IPS-NIHi7 (cell line): ENCODE measurements around the gene CNTN5.

Experiments
- DNase-seq: peaks from one replicate; pipeline ENCODE4 v3.0.0; 2012; ENCODE audit warnings: mixed read lengths; ENCODE audit errors: extremely low spot score

The CNTN5 gene

DNA sequence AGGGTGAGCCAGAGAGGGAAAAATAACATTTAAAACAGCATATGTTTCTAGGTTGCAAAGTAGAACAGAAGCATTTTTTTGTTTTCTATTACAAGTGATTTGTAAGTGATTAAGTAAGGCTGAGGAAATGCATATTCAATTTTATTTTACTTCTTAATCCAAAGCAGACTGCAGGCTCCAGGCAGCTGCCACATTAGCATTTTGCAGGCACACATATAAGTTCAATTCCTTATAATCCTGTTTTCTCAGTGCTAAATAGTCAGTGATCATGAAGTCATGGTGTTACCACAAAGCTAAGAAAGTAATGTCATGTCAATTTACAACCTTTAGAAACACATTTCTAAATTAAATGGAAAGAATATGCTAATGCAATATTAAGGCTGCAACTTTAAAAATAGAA is 149.8 kb downstream of the CNTN5 start:
- DNase-seq, result no peak

DNA sequence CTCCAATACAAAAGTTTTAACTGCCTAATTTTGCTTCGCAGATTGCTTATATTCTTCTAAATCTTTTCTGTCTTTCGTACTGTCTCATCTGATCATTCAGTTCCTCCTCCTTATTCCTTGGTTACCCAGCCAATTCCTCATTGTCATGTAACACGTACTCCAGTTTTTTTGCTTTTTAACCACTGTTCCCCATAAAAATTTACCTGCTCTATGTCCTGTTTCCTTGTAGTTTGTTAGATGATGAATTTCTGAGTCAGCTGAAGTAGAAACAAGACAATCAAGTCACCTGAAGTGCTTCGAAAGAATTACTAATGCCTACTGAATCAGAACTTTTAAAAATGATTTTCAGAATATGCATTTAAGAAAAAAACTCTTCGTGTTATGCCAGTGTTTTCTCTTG is 150.6 kb downstream of the CNTN5 start:
- no peak for DNase-seq

DNA sequence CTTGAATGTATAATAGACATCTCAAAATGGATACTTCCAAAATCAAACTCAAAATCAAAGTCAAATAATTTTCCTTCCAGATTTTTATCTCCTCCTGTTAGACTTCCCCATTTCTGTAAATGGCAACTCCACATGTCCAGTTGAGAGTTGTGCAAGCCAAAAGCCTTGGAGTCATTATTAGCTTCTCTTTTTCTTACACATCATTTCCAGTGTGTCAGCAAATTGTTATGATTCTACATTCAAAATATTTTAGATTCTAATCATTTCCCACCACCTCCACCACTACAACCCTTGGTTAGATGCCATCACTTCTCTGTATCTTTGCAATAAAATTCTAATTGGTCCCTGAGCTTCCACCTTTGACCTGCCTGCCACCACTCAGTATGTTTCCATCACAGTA is 155.7 kb downstream of the CNTN5 start:
- no peak for DNase-seq

DNA sequence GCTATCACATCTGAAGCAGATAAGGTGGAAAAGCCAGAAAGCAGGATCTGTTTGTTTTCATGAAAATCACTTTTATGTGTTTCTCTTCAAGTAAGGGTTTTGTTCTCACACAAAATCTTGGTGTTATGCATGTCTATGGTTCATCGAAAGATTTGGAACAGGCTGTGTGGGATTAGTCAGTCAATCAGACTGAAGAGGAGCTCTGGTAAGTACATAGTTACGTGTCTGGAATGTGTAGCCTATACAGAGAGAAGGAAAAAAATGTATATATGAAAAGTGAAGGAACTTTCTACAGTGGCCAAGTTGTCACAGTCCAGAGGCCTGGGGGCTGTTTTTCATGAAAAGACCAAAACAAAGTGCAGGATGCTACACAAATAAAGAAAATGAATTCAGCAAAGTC is 156.7 kb downstream of the CNTN5 start:
- no peak for DNase-seq

DNA sequence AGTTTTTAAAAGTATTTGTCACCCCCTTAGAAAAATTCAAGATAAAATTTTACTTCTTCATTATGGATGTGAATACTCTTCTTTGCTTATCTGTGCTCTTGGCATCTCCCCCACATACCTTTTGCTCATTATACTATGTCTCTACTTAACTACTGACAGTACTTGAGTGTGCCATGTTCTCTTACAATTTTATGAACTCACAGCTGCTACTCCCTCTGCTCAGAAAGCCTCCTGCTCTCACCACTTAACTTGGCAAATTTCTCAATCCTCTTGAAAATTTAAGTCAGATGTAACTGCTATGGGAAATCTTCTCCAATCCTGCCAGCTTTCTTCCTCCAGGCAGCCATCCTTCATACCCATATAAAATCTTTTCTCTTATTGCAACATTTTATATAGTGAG is 163.4 kb downstream of the CNTN5 start:
- DNase-seq, result no peak

DNA sequence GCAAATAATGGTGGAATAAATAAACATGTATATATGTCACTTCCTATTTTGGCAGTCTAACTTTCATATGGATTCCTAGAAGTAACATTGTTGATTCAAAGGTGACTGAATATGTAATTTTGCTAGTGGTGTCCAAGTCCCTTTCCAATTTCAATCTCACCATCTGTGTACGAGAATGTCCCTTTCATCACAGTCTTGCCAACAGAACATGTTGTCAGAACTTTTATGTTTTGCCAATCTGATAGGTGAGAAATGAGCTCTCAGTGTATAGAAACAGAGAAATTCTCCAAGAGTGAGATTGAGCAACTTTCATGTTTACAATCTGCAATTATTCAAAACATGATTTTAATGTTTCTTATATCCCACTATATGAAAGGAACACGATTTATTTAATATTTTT is 167.5 kb downstream of the CNTN5 start:
- DNase-seq, result no peak

DNA sequence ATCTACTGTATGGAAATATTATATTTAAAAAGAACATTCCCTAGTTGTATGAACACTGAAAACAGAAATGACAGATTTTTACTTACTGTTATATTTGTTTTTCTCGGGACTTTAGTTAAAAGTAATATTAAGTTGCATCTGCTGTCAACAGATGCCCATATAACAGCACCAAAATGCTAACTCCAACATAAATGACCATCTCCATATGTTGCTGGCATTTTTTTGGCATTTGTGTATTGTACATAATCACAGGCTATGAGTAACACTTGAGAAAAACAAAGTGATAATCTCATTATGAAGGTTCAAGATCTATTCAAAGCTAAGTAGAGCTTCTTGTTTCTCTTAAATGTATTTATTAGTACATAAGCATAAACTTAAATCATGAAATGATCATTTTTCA is 172.0 kb downstream of the CNTN5 start:
- DNase-seq, result no peak

DNA sequence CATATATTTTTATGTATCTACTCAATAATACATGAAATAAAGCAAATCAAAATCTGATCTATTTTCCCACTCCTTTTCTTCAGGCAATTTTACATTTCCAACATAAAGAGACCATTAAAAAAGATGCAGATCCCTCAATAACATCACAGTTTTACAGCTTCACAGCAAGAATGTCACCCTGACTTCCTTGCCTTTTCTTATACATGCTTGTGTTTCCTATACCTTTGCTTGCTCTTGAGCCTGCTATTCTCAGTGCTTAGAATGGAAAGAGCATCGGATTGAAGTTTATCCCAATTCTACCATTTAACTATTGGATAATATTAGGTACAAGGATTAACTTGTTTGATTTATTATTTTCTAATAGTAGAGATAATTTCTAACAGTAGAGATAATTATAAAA is 176.7 kb downstream of the CNTN5 start:
- no peak for DNase-seq

DNA sequence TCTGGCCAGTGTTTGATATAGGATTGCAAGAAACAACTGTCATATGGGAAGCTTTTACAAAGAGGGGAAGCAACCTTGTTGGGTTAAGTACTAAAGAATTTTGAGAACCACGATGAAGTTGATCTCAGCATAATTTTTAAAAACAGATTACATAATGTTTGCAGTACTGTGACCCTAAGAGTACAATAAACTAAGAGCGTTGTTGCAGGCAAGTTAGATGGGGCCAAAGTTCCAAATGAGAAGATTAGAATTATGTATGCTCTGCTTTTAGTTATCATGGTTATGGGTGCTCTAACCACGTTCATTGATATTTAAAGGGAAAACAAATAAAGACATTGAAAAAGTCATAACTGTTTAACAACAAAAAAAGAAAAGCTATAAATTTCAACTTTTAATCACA is 177.5 kb downstream of the CNTN5 start:
- no peak for DNase-seq

DNA sequence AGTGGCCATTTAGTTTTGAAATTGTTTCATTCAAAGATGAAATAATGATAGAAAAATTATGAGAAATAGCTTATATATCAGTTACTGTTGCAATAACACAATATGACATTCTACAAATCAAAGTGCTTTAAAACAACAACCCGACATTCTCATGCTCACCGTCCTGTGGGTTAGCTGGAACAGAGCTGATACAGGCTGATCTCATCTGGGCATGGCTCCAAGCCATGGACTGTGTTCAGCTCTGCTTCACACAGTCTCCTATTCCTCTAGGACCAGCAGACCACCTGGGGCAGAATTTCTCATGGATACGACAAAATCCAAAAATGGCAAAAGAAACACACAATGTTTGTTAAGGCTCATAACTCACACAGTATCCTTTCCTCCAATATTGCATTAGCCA is 178.6 kb downstream of the CNTN5 start:
- DNase-seq, result no peak

DNA sequence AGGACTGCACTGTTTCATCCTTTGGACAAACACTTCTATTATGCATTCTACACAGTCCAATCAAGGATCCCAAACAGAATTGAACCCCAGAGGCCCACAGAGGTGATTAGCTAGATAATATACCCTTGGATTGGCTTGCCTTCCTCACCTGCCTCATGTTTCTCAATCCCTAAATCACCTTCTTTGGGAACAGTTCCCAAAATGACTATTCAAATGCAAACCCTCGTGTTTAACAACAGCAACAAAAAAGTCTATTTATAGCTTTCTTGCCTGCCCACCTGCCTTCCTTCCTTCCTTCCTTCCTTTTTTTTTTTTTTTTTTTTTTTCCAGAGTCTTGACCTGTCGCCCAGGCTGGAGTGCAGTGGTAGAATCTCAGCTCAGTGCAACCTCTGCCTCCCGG is 180.0 kb downstream of the CNTN5 start:
- DNase-seq, result no peak

DNA sequence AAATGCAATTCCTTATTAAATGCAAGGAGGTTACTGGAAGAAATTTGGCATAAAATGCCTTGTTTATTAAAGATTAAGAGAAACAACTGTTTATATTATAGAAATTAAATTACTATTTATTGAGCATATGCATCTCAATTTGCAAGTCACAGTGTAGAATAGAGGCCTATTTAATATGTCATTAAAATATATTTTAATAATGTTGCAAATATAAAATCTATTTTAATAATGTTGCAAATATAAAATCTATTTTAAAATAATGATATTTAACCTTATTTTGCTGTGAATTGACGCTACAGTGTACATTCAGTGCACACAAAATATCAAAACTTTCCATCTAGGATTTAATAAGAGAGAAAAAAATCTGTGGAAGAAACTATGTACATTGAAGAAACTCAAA is 188.1 kb downstream of the CNTN5 start:
- no peak for DNase-seq

DNA sequence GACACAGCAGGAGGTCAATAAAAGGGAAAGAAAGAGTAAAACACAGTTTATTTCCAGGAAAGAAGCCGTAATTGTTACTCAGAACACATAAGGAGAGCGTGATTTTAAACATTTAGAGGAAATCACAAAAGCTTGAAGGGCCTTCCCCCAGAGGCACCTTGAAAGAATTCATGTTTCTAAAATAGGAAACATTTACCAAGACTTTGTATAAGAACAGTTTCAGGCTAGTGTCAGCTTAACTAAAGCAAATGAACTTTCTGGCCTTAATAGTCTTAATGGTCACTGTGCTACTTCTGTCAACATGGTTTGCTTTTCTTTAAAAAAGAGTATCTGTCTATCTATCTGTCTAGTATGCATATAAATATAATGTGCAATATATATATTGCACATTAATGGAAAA is 208.8 kb downstream of the CNTN5 start:
- DNase-seq, result no peak

DNA sequence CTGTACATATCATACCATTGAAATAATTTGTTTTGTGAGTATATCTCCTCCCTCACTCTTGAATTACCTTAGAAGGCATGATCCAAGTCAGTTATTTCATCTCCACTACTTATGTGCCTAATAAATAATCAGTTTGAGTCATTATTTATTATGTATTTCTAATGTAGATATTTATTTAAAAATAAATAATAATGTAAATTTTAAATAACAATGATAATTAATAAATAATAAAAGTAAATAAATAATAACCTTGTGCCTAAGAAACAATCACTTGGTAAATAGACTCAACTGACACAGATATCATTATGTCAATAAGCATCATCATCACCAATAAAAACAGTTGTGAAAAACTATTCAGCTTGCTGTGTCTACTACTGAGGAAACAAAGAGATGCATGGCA is 213.8 kb downstream of the CNTN5 start:
- DNase-seq, result no peak

DNA sequence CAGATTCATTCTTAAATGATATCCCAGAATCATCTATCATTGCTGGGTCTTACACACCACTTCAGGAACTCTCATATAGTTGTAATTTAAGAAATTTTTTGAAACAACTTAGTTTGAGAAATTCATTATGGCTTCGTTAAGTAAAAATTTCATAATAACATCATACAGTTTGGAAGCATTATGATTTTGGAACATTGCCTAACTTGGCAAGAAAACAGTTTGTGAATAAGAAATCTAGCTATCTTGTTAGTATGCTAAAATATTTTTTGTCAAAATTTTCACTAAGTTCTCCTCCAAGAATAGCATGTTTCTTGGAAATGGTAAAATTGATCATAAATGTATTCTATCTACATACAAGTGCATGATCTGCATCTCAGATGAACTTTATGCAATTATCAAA is 217.7 kb downstream of the CNTN5 start:
- no peak for DNase-seq

DNA sequence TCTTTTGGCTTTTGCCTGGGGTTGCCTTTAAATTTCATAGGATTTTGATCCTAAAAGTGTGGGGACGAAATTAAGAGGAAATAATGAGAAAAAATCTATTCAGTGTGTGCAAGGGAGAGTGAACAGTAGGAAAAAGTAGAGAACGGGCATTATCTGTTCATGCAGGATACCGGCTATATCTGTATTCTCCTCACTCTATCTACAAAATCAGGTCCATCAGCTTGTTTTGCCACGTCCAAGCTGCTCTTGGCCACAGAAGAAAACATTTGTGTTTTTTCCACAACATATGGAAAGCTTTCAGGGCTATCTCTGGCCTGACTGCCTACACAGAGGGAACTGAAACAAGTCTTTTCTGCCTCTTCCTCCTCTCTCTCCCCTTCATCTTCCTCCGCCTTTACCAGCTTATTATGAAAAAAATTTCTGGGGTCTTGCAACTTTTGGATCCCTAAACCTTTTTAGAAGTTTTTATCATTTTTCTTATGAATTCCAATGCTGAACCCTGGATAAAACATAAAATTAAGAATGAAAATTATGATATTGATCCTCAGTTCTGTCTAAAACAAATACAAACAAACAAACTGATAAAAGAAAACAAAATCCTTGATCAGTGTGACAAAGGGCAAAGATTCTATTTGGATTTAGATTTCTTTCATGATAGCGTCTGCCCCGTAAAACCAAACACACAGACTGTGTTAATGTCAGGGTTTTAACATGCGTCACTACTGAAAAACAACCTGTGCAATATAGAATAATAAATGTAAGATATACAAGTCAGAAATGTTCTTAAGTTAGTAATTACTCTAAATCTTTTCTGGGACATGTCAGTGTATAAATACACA is 219.7 kb downstream of the CNTN5 start:
- DNase-seq, result no peak

DNA sequence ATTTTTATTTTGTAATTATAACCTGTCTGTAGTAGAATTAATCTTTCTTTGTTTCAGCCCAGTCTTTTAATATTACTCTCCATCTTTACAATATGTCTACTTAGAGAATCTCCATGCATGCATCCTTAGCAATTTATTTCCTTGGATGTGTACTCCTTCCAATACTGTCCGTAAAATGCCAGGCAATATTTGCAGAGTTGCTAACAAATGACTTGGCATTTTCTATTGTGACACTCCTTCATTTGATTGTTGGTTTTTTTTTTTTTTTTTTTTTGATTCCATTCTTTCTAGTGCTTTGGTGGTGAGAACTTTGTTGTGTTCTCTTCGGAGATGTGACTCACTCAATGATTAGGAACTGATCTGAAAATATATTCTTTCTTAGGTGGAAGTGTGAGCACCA is 220.3 kb downstream of the CNTN5 start:
- DNase-seq, result no peak

DNA sequence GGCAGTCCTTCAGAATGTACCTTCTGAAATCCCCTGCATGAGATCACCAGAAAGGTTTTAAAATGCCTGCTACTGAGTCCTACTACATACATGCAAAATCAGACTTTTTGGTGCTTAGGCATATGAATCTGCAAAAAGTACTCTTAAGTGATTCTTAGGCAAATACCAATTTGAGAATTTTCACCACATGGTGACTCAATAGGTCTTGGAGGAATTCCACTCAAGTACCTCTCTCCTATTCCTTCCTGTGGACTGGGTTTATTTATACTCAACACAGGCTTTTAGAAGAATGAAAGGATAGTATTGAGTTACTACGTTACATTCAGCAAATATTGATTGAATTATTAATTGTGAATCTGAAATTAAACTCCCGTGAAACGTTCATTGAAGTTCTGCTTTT is 223.9 kb downstream of the CNTN5 start:
- no peak for DNase-seq

DNA sequence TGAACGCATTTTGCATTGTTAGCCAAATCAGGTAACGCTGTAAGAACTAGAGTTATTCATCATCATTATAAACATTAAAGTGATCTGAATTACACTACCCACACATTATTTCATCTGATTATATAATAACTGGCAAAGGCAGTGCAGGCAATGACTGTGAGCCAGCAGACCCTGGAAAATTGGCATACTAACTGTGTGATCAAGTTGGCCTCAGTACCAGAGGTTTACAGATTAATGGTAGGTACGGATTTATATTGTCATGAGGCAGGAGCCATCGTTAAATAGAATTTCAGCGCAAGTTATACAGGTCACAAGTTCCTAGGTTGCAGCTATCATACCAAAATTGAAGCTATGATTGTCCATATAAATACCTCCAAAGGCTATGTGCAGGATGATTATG is 225.4 kb downstream of the CNTN5 start:
- no peak for DNase-seq

DNA sequence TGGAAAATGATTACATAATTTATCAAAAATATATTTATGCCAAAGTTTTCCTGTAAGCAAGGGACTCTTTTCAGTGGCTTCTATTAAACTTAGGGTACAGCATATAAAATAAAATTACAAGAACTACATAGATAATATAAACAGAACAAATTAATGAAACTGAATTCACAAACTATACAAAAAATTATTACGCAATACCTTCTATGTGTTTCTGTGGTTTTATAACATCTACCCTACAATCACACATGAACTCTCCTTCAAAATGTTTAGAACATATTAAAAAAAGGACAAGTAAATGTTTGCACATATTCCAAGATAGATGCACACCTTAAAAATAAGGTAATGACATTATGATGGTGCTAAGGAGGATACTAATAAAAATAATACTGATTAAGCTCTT is 235.9 kb downstream of the CNTN5 start:
- no peak for DNase-seq

DNA sequence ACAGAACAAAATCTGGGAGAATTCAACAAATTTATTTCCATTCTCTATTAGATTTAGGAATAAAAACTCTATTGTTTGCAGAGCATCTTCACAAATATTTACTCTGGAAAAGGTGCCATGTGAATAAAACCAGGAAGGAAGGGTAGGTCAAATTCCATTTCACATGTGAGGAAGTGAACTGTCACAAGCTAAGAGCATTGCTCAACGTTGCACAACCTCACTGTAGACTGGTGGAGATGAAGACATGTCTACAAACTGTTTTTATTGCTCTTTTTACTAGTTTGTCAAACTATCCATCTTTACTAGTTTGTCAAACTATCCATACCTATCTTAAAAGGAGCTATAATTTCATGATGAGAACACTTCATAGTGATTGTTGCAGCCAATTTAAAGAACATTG is 236.4 kb downstream of the CNTN5 start:
- DNase-seq, result no peak

DNA sequence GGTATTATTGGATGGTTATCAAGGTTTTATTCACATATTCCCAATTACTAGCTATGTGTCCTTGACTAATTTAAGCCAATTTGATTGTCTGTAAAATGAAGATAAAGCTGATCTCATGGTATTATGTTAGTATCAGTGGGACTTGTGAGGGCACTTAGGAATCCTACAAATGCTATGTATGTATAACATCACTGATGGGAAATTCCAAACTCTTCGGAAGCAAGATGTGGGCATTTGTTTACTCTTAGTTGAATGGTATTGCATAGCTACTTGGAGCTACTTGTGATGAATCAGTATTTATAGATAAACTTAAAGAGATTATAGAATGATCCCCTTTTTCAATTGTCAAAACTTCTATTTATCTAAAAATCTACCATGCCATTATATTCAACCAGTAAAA is 239.9 kb downstream of the CNTN5 start:
- DNase-seq, result no peak

DNA sequence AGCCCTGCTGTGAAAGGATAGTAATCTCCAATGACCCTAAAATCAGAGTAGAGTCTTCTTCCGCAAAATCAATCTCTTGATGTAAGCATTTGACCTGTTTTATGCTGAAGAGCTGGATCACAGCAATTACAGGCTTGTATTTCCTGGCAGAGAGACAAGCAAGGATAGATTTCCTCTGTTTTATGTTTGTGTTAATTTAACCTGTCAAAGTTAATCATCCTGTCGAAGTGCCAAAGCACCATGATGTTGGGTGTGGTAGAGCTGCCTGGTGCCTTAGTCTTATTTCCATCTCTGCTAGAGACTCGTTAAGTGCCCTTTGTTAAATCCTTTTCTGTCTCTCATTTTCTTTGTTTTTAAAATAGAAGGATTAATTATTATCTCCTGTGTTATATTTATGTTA is 248.1 kb downstream of the CNTN5 start:
- no peak for DNase-seq

DNA sequence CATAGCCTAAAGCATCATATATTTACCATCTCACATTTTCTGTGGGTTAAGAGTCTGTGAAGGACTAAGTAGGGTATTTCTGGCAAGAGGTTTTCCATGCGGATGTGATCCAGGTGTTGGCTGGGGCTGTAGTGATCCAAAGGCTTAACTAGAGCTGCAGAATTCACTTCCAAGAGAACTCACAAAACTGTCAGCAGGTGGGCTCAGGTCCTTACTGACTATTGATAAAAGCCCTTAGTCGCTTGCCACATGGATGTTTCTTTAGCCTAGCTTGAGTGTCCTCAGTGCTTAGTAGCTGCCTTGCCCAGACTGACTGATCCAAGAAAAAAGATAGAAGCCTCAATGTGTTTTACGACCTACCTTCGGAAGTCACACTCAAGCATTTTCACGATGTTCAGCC is 250.8 kb downstream of the CNTN5 start:
- peak; percentile 20 for DNase-seq
